HG03354 (cell line): Measurements from ENCODE around the gene ALX4.

ENCODE experiments used
- ATAC-seq: cut with Tn5 transposase; IDR thresholded peaks from one replicate; pipeline ENCODE4 v1.9.1; 2021; ENCODE audit warnings: mild to moderate bottlenecking; ENCODE audit not compliant: unreplicated experiment, poor library complexity, severe bottlenecking

ALX4 gene

GRCh38 chr11:44319170-44319551 lies 9.2 kb upstream of the ALX4 start:
- ATAC-seq: no peak

GRCh38 chr11:44318369-44318768 lies 8.4 kb upstream of the ALX4 start:
- ATAC-seq: no peak

DNA sequence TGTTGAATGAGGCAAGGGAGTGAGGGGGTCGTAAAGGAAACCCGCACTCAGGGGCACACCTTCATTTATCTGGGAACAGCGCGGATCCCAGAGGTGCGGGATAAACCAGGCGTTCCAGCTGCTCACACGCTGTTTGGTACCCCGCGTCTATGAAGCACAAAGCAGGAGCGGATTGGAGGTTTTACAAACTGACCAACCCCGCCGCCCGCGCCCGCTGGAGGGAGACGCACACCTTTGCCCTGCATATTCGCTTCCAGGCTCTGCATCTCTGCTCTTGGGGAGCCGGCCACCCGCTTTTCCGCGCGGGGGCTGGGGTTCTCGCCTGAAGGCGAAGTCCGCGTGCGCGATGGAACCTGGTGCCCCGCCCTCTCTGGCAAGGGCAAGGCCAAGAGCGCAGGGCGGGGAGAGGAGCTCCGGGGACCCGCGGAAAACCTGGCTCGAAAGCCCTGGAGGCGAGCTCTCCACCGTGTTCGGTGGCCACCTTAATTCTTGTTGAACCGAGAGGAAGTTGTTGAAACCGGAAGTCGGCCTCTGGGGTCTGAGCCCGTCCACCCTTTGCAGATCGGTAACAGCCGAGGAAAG lies 6.8 kb upstream of the ALX4 start:
- ATAC-seq: no peak

DNA sequence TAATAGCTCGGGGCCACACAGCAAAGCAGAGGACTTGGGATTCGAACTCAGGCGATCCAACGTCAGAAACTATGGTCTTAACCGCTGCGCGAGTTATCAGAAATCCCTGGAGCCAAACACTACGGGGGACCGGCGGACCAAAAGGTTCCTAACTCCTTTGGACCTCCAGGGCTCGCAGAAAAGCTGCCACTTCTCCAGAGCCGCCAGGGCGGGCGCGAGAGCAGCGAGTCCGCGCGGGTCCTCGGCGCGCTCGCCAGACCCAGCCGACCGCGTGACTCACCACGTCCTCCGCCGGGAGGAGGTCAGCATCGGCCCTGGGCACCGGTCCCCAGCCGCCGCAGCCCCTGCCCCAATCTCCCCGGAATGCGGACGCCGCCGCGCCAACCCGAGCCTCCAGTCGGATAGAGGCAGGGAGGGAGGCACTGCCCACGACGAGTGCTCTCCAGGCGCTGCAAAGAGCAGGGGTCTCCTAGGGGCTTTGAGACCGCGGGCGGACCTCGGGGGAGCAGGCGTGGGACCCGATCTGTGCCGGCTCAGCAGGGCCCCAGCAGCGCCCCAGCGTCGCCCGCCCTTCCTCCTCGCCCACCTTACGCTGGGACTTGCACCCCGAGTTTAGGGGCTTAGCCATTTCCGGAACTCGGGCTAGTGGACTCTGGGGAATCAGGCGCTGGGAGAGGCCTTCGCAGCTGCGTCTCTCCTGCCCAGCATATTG lies 6.2 kb upstream of the ALX4 start:
- no peak for ATAC-seq

- no peak for ATAC-seq
Measured at GRCh38 chr11:44314733-44315132, 4.8 kb upstream of the ALX4 start.

- no peak for ATAC-seq
Measured at GRCh38 chr11:44313761-44314489, 4.0 kb upstream of the ALX4 start.

GRCh38 chr11:44312876-44313275 lies 2.9 kb upstream of the ALX4 start:
- ATAC-seq: no peak

- no peak for ATAC-seq
Measured at GRCh38 chr11:44311339-44312261, 1.7 kb upstream of the ALX4 start.

- no peak for ATAC-seq
Measured at GRCh38 chr11:44310463-44311272, 729 bp upstream of the ALX4 start.

DNA sequence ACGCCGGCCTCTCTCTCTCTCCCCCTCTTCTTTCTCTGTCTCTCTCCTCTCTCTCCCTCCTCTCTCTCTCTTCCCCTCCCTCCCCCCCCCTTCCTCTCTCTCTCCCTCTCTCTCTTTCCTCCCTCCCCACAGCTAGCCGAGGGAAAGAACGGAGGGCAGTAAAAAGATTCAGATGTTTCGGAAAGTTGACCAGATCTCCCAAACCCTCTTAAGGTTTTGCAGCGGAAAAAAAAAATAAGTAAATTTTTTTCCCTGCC lies 195 bp upstream of the ALX4 start:
- ATAC-seq: no peak

DNA sequence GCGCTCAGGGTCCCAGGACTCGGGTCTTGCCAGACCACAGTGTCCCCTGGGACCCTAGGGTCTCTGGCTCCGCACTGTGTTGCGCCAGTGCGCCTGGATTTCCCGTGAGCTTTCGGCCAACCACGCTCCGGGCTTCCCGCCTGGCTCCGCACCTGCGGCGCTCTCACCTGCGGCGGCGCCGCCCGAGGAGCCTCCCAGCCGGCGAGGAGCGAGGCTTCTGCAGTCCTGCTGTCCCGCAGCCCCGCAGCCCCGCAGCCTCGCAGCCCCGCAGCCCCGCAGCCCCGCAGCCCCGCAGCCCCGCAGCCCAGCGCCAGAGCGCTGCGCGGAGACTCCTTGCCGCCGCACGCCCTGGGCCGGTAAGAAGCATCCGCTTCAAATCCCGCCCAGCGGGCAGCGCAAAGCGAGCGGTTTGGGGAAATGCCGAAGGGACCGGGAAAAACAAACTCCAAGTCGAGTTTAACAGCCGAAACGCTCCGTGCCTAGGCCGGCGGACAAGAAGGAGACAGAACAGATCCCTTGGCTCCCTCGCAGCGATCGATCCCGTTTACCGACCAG lies 939 bp downstream of the ALX4 start:
- no peak for ATAC-seq

DNA sequence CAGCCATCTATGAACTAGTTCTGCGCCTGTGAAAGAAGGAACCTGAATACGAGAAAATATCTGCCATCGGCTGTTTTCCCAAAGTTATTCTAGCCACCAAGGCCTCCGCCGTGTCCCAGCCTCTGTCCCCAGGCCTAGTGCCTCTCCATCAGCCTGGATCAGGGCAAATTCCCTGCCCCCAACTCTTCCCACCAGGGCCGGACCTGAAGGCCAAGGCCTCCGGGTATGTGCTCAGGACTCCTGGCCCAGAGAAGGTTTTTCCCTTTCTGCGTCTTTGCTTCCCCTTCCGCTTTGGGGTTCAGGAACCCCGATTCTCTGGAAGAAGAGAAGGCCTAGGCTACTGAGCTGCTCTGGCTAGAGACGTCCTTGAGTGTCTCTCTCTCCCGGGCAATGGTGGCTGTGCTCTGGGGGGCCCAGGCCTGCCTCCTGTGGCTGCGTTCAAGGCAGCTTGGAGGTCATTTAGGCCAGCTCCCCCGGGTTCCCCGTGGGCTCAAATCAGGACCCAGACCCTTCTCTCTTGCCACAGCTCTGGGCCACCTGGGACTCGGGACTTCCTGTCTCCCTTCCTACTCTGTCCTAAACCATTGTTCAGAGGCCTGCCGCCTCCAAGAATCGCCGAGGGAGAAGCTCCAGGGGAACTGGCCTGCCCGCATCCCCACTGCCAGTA lies 1.6 kb downstream of the ALX4 start:
- no peak for ATAC-seq

DNA sequence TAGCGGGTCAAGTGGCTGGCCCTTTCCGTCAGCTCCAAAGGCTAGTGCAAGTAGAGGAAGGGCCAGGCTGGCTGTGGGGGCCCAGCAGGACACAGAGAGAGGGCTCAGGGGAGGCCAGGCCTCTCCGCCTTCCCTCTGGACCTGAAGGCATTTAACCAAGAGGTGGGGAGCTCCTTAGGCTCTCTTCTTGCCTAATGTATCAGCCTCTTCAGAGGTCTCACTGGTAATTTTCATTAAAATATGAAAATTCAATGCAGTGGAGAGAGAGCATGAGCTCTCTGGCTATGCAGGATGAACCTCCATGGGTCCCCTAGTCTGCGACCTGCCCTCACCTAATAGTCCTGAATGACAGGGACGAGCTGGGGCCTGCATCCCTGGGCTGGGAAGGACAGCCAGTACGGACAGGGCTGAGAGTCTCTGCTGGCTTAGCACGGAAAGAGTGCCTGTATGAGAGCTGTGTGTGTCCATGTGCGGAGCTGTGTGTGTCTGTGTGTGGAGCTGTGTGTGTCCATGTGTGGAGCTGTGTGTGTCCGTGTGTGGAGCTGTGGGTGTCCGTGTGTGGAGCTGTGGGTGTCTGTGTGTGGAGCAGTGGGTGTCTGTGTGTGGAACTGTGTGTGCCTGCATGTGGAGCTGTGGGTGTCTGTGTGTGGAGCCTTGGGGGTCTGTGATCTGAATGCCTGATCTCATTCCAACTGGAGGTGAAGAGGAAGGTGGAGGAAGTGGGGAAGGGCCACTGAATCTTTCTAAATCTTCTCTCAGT lies 2.4 kb downstream of the ALX4 start:
- no peak for ATAC-seq

DNA sequence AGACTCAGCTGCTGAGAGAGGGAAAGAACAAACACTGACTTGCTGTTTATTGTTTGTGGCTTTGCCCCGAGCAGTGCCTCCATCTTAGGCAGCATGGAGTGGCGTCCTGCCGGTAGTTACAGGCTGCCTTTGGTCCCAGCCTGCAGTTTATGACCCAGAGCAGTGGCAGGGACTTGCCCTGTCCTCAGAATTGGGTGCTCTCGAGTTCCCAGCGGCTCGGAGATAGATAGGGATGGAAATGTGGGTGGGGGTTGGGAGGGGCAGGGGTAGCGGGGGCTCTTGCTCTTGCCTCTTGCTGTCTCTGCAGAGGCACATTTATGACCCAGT lies 3.1 kb downstream of the ALX4 start:
- no peak for ATAC-seq

- ATAC-seq: no peak
Measured at GRCh38 chr11:44306052-44306917, 3.7 kb downstream of the ALX4 start.

GRCh38 chr11:44305470-44306051 lies 4.4 kb downstream of the ALX4 start:
- no peak for ATAC-seq

DNA sequence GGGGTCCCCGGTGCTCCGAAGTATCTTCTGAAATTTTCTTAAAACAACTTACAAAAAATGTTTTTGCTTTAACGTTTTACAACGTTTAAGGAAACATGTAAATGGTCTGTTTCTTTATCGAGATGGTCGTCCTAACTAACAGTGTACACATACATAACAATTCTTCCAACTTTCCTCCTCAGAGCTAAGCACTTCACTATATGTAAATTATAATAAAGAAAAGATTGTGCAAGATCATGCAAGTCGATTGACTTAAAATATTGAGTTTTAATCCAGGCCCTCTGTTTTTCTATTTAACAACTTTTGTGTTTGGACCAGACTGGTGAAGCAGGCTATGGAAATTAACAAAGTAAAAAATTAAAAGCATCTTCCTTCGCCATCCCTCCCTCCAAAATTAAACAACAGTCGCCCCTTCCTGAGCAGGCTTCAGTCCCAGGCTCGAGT lies 4.9 kb downstream of the ALX4 start:
- ATAC-seq: no peak
